Gastroesophageal sphincter (tissue), 3 donors: ENCODE measurements around the gene ERF.

Experiments
- CTCF ChIP-seq, 4 experiments: fragments of 200-600 bp in 2 of 4; fragments of 450-650 bp in 2 of 4; sonication (generic) in 1 of 4; IDR thresholded peaks; one replicate each; pipeline ENCODE4 v1.5.1; 2017 to 2019; ENCODE audit warnings: antibody characterized with exemption in 4 of 4, mild to moderate bottlenecking in 2 of 4, moderate library complexity in 2 of 4
- EP300 ChIP-seq: sonication (generic); formaldehyde crosslinking; IDR thresholded peaks from one replicate; pipeline ENCODE4 v1.6.1; 2017; ENCODE audit warnings: antibody characterized with exemption, mild to moderate bottlenecking

- TF ChIP-seq CTCF (IDR thresholded peaks at IDR 0.05) (no peak), EP300 (no peak)
These were observed 33.5 kb upstream of the ERF start for GRCh38 chr19:42288387-42288786.
